Mucosa of descending colon (tissue), 3 donors: ENCODE data around the gene SBF2. TPM values are rescaled to one million over a fixed set of nuclear protein-coding genes. Genes with fewer than 3 reads are reported as not detected.

Experiments
- ATAC-seq: fragments of 200-7000 bp; cut with Tn5 transposase; one replicate; pipeline ENCODE4 v1.9.1; 2020; ENCODE audit warnings: mild to moderate bottlenecking, moderate library complexity
- DNase-seq, 3 donors: peaks; one replicate each; pipeline ENCODE4 v3.0.0-alpha.2; 2020
- H3K36me3 ChIP-seq: fragments of 200-600 bp; one replicate; pipeline ENCODE4 v1.8.0; 2021; ENCODE audit warnings: low read depth, mild to moderate bottlenecking
- H3K4me1 ChIP-seq: fragments of 200-600 bp; one replicate; pipeline ENCODE4 v1.8.0; 2021; ENCODE audit warnings: low read depth, mild to moderate bottlenecking
- H3K4me3 ChIP-seq: fragments of 200-600 bp; one replicate; pipeline ENCODE4 v1.8.0; 2021; ENCODE audit warnings: mild to moderate bottlenecking
- H3K9me3 ChIP-seq: fragments of 200-600 bp; one replicate; pipeline ENCODE4 v1.8.0; 2021; ENCODE audit warnings: mild to moderate bottlenecking
- CTCF ChIP-seq: fragments of 200-600 bp; IDR thresholded peaks from one replicate; pipeline ENCODE4 v1.8.0; 2022; ENCODE audit warnings: antibody characterized with exemption, mild to moderate bottlenecking
- intact Hi-C, 2 donors: fragments of 100-400 bp; cut with DNase I in 1 of 2; cut with micrococcal nuclease in 1 of 2; formaldehyde crosslinking; loops; one replicate each; pipeline versions ENCODE4 v1.11.0 to v1.11.1; 2022; cut with DNase I, micrococcal nuclease
- total RNA-seq, 3 donors: library from RNA; stranded (reverse); fragmentation: NEBNext Ultra II Directional in 2 of 3; extraction: Animal tissue kit (Norgen Biotek cat#: 25700) in 2 of 3; gene quantifications; one replicate each; pipeline versions ENCODE4 v1.2.1 to v1.2.4, GENCODE V29; 2021 to 2023
- donor health status: DM: no; HTN: no; CAD: no; lungs with moderate emphysema.
- donor health status: DM: no; HTN: no; CAD: no.
- donor health status: DM: no; HTN: yes; CAD: no.

The SBF2 gene
- total RNA-seq, 3 donors from 2014 or later, result 35.2 to 60.3 (median 48.2) TPM

GRCh38 chr11:9956483-9956882 is 337.5 kb downstream of the SBF2 start:
- ATAC-seq, result no peak
- no peak for DNase-seq

GRCh38 chr11:9955391-9955790 is 338.6 kb downstream of the SBF2 start:
- H3K9me3 ChIP-seq, result no peaks in the 10 kb centered on the region
- no peak overlapping the region for H3K4me3 ChIP-seq
- H3K4me1 ChIP-seq, result no peaks in the 10 kb centered on the region
- intact Hi-C loops, result no loop called here
- H3K36me3 ChIP-seq, result no peaks in the 10 kb centered on the region
- no peak for ATAC-seq
- no peak for DNase-seq
- no peak for TF ChIP-seq CTCF

More at GRCh38 chr11:9956483-9956882, 337.5 kb downstream of the SBF2 start:
- TF ChIP-seq CTCF, result no peak
- H3K4me3 ChIP-seq, result no peak overlapping the region
- H3K4me1 ChIP-seq, result no peaks in the 10 kb centered on the region
- intact Hi-C loops, result no loop called here
- no peaks in the 10 kb centered on the region for H3K9me3 ChIP-seq
- no peaks in the 10 kb centered on the region for H3K36me3 ChIP-seq

- DNase-seq (no peak), ATAC-seq (no peak)
- H3K4me3 ChIP-seq, result no peak overlapping the region
- H3K4me1 ChIP-seq, result no peaks in the 10 kb centered on the region
- no peaks in the 10 kb centered on the region for H3K9me3 ChIP-seq
- intact Hi-C loops, result no loop called here
- H3K36me3 ChIP-seq, result no peaks in the 10 kb centered on the region
- TF ChIP-seq CTCF, result no peak
These were observed 339.9 kb downstream of the SBF2 start for GRCh38 chr11:9953994-9954626.

- no peak for TF ChIP-seq CTCF
- H3K4me3 ChIP-seq, result no peak overlapping the region
- no peak for DNase-seq
- no peaks in the 10 kb centered on the region for H3K36me3 ChIP-seq
- no peaks in the 10 kb centered on the region for H3K9me3 ChIP-seq
- intact Hi-C loops, result no loop called here
- no peaks in the 10 kb centered on the region for H3K4me1 ChIP-seq
- no peak for ATAC-seq
These were observed 341.4 kb downstream of the SBF2 start for GRCh38 chr11:9952511-9953196.

GRCh38 chr11:9951807-9952206 is 342.2 kb downstream of the SBF2 start:
- intact Hi-C loops, result no loop called here
- Histone ChIP-seq H3K4me3 (no peak overlapping the region), H3K9me3 (no peaks in the 10 kb centered on the region), H3K36me3 (no peaks in the 10 kb centered on the region), H3K4me1 (no peaks in the 10 kb centered on the region)
- TF ChIP-seq CTCF, result no peak
- ATAC-seq (no peak), DNase-seq (no peak)
